Measurements from ENCODE around the gene CABLES1.

CABLES1 gene

GRCh38 chr18:23171581-23172156 lies 36.4 kb downstream of the CABLES1 start:
- no peak for DNase-seq

- no peak for DNase-seq
These were observed 37.5 kb downstream of the CABLES1 start for GRCh38 chr18:23172591-23173380.

- DNase-seq, result no peak
These were observed 38.6 kb downstream of the CABLES1 start for GRCh38 chr18:23173912-23174311.

GRCh38 chr18:23176701-23177432 lies 41.6 kb downstream of the CABLES1 start:
- DNase-seq, result no peak

GRCh38 chr18:23177433-23178072 lies 42.3 kb downstream of the CABLES1 start:
- DNase-seq, result no peak

- DNase-seq, result no peak
These were observed 42.9 kb downstream of the CABLES1 start for GRCh38 chr18:23178201-23178600.

GRCh38 chr18:23178661-23179081 lies 43.4 kb downstream of the CABLES1 start:
- no peak for DNase-seq

- no peak for DNase-seq
These were observed 44.1 kb downstream of the CABLES1 start for GRCh38 chr18:23179416-23179815.

- no peak for DNase-seq
These were observed 46.3 kb downstream of the CABLES1 start for GRCh38 chr18:23181547-23181946.

- DNase-seq, result no peak
These were observed 47.3 kb downstream of the CABLES1 start for GRCh38 chr18:23182606-23183005.

- no peak for DNase-seq
These were observed 48.3 kb downstream of the CABLES1 start for GRCh38 chr18:23183411-23184150.

GRCh38 chr18:23186781-23187180 lies 51.5 kb downstream of the CABLES1 start:
- DNase-seq, result no peak

GRCh38 chr18:23188068-23188760 lies 52.9 kb downstream of the CABLES1 start:
- DNase-seq, result no peak

- DNase-seq, result no peak
These were observed 53.8 kb downstream of the CABLES1 start for GRCh38 chr18:23189099-23189498.

- no peak for DNase-seq
These were observed 54.7 kb downstream of the CABLES1 start for GRCh38 chr18:23189768-23190661.

- no peak for DNase-seq
These were observed 55.9 kb downstream of the CABLES1 start for GRCh38 chr18:23191232-23191631.

- no peak for DNase-seq
These were observed 58.5 kb downstream of the CABLES1 start for GRCh38 chr18:23193742-23194141.

- no peak for DNase-seq
These were observed 59.1 kb downstream of the CABLES1 start for GRCh38 chr18:23194155-23194996.

Measured in inflammatory macrophage (primary cell).